HG03460 (cell line): ENCODE results near the gene CNTNAP4.

Experiments used
- ATAC-seq: cut with Tn5 transposase; IDR thresholded peaks from one replicate; pipeline ENCODE4 v1.9.1; 2021; ENCODE audit not compliant: unreplicated experiment

The CNTNAP4 gene

GRCh38 chr16:76276745-76277438 is at the start of gene CNTNAP4:
TSS of gene CNTNAP4 (plus strand) at chr16:76277401. CDS start at chr16:76277663, 262 bp downstream.
- no peak for ATAC-seq

- no peak for ATAC-seq
Observed at GRCh38 chr16:76228546-76229146, 48.6 kb upstream of the CNTNAP4 start.

- no peak for ATAC-seq
Observed at GRCh38 chr16:76232704-76233103, 44.5 kb upstream of the CNTNAP4 start.

GRCh38 chr16:76235025-76235424 is 42.2 kb upstream of the CNTNAP4 start:
- ATAC-seq = no peak

GRCh38 chr16:76235426-76235825 is 41.8 kb upstream of the CNTNAP4 start:
- ATAC-seq = no peak

- no peak for ATAC-seq
Observed at GRCh38 chr16:76237471-76237870, 39.7 kb upstream of the CNTNAP4 start.

GRCh38 chr16:76241755-76242154 is 35.4 kb upstream of the CNTNAP4 start:
- no peak for ATAC-seq

GRCh38 chr16:76243620-76244019 is 33.6 kb upstream of the CNTNAP4 start:
- no peak for ATAC-seq

- no peak for ATAC-seq
Observed at GRCh38 chr16:76246587-76246986, 30.6 kb upstream of the CNTNAP4 start.

DNA sequence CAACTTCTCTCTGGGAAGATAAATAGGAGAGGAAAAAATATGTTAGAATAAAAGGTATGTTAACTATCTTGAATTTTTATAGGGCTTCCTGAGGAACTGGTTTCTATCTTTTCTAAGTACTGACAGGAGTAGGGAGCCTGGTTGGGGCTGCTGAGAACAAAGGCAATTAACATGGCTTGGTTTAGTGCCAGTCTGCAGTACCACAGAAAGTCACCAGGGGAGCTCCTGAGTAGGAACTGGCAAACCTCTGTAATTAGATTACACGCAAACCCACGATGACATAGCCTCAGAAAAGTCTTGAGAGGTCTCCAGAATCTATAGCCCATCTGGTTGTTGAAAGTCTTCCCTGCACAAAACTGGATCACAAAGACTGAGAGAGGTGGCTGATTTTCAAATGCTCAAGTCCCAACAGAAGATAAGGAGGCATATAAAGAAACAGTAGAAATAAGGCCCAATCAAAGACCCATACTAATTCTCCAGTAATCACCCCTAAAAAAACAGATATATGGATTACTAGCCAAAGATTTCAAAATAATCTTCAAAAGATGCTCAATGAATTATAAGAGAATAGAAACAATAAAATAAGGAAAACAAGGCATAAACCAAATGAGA is 11.7 kb upstream of the CNTNAP4 start:
- ATAC-seq = peak; percentile 88

- no peak for ATAC-seq
Observed at GRCh38 chr16:76268824-76269223, 8.4 kb upstream of the CNTNAP4 start.

DNA sequence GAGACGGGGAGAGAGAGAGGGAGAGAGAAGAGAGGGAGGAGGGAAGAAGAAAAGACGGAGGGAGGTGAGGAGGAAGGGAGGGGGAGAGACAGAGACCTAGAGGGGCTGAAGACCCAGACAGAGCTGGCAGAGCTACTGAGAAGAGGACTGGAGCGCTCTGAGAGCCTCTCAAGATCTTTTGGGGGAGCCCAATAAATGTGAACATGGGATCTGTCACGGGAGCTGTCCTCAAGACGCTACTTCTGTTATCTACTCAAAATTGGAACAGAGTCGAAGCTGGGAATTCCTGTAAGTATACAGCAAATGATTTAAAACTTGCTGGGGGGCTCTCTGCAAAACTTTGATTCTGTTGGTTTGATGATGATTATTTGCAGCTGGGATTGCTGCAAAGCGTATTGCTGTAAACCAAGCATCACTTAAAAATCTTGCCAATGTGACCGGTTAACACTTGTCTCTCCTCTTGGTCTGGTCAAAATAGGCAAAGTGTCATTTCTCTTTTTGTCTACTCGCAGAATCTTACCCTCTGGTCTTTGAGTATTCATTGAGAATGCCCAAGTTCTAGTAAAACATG is 344 bp downstream of the CNTNAP4 start:
- ATAC-seq = no peak

DNA sequence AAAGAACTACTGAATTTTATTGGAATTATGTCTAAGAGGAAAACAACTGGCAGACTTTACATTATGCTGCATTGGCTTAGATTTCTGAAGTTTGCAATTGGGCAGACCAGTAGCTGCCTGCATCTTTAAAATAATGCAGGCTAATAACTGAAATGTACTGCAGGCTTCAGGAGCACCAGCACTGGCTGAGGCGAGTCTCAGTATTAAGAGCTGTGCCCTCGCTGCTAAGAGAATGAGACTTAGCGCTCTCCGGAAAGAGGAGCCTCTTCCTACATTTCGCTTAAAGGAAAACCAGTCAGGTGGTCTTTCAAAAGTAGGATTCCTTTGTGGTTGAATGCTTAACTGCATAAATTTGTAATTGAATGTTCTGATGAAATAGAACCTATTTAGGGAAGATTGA is 885 bp downstream of the CNTNAP4 start:
- no peak for ATAC-seq

GRCh38 chr16:76278980-76279379 is 1.8 kb downstream of the CNTNAP4 start:
- no peak for ATAC-seq

DNA sequence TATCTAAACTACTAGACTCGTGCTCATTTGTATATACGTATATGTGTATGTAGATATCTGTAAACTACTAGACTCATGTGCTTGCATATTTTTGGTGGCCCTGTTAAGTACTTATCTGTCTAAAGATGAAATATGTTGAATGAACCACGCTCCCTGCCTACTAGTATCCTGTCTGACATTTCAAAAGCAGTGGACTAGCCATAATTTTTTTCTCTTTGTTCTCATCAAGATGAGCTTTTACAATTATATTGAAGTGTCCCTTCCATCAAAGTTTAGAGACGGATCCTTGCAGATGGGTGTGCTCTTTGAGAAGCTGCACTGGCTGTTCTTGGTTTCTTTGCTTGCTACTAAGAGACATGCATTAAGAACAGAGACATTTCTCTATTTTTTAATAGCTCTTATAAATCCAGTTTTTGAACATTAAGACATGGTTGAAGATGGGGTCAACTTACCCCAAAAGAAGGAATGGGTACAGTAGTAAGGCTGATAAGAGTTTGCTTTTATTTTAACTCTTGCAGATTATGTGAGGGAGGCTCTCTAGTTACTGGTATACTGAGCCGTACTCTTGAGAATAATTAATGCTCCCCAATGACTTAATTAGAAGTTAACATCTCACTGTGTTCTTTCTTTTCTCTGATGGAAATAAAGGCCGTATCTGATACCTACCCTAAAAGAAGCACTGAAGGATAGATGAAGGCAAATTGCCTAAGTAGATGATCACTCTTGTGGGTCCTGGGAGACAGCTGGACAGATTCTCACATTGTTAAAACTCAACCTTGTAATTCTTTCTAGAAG is 3.4 kb downstream of the CNTNAP4 start:
- no peak for ATAC-seq

GRCh38 chr16:76287466-76287865 is 10.3 kb downstream of the CNTNAP4 start:
- ATAC-seq = no peak

DNA sequence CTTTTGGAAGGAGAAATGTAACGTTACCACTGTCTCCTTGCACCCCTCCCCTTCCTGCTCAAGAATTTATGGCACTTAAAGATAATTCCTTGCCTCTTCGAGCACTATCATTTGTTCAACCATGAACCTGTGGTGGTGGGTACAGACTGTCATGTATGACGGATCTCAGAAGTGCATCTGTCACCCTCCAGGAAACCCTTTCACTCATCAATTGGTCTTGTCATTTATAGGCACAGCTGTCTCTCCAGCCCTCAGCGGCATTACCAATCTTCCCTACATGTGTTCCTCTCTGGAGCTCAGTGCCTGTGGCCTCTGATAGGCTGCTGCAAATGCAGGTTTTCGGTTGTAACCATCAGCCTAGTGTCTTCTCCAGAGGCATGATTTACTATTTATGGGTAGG is 15.0 kb downstream of the CNTNAP4 start:
- no peak for ATAC-seq

DNA sequence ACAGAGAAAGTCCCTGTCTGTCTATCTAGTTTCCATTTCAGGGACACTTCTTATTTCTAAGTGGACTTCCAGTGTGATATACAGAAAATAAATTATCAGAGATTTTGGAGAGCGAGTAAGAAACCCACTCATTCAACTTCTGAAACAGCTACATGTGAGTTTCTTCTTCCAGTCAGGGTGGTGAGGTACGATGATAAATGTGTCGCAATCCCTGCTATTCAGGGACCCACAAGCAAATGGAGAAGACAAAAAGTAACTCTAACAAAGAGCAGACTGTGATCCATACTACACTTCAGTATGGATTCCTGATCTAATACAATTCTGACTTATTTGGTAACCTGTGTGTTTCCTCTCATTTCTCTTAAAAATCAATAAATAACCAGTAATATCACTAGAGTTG is 16.8 kb downstream of the CNTNAP4 start:
- ATAC-seq = no peak

DNA sequence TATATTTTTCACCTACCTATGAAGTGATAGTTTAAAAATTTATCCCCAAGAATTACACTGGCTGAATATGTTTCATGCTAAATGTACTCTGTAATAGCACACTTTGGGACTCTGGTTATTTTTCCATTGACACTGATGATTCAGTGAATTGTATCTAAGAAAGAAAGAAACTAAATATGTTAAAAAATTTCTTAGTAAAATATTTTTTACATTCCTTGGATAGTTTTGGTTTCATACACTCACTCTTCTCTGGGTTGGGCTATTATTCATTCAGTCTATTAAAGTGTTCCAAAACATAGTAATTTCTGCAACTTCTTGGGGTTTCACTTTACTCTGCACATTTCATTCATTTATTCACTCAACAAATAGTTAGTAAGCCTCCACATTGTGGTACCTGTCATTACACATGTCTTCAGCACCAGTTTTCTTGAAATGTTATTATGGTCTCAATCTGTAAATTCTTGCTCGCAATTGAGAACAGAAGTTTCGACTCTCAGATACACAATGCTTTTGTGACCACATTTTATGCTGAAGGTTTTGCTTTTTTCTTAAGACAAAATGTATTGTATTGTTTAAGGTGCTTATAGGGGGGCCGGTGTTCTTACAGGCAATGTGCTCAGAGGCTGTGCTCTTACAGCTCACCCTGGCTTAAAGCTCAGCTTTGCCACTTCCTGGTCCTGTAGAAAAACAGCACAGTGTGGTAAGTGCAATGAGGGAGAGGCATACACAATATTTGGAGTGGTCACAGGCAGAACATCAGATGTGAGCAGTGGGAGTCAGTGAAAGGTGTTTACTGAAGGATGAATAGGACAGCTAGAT is 17.4 kb downstream of the CNTNAP4 start:
- no peak for ATAC-seq

- no peak for ATAC-seq
Observed at GRCh38 chr16:76297941-76298340, 20.7 kb downstream of the CNTNAP4 start.
